ENCODE results near the gene CAMTA1. TPM values are rescaled to one million over a fixed set of nuclear protein-coding genes. Genes with fewer than 3 reads are reported as not detected.

The CAMTA1 gene
- total RNA-seq, 1 experiment from 2014 or later: 60.0 TPM

DNA sequence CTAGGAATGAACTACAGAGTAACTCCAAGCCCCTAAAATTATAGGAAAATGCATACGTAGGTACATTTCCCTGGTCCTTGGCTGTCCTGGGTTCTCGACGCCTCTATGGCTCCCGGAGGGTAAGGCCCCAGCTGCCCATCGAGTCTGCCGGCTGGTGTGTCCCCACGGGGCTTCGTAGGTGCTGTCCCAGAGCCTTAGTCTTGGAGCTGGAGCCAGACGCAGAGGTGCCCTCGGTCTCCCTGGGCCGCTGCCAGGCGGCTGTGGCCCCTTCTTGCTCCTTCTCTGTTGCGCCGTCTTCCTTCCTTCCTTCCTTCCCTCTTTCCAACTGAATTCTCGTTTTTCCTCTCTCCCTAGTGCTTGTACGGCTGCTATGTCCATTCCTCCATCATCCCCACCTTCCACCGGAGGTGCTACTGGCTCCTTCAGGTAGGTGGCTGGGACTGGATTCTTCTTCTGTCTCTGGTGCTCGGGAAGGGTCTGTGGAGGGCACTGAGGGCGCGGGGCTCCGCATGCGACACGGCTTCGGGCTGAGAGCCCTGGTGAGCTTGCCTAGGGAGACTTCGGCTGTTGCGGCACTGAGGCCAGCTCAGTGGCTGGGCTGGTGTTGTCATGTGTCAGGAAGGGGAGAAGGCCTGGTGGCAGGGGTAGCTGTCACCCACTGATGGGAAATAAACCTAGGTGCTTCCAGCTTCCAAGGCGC, 682.4 kb downstream of the CAMTA1 start:
- no peaks in the 10 kb centered on the region for H3K36me3 Mint-ChIP-seq (ENCODE audit: insufficient read depth, unreplicated experiment)
- no peaks in the 10 kb centered on the region for H3K4me1 ChIP-seq
- no peak overlapping the region for H3K4me3 Mint-ChIP-seq (ENCODE audit: unreplicated experiment)
- TF ChIP-seq, protein P1, sequence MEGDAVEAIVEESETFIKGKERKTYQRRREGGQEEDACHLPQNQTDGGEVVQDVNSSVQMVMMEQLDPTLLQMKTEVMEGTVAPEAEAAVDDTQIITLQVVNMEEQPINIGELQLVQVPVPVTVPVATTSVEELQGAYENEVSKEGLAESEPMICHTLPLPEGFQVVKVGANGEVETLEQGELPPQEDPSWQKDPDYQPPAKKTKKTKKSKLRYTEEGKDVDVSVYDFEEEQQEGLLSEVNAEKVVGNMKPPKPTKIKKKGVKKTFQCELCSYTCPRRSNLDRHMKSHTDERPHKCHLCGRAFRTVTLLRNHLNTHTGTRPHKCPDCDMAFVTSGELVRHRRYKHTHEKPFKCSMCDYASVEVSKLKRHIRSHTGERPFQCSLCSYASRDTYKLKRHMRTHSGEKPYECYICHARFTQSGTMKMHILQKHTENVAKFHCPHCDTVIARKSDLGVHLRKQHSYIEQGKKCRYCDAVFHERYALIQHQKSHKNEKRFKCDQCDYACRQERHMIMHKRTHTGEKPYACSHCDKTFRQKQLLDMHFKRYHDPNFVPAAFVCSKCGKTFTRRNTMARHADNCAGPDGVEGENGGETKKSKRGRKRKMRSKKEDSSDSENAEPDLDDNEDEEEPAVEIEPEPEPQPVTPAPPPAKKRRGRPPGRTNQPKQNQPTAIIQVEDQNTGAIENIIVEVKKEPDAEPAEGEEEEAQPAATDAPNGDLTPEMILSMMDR (IDR thresholded peaks at IDR 0.05; ENCODE audit: insufficient read depth in 1 of 2, low read depth in 1 of 2, low read length in 1 of 2, severe bottlenecking in 1 of 2, unreplicated experiment in 1 of 2): no peak
- BruUV-seq (replicated peaks): no TSS peak
- H3K4me1 Mint-ChIP-seq (ENCODE audit: low read depth, unreplicated experiment): no peaks in the 10 kb centered on the region
- CTCF ChIA-PET: no interaction called here
- no peak for DNase-seq
- intact Hi-C loops (cut with micrococcal nuclease; ENCODE audit: unreplicated experiment): no loop called here
- no peaks in the 10 kb centered on the region for H3K9me3 ChIP-seq
- H3K36me3 ChIP-seq (ENCODE audit: control insufficient read depth, insufficient read depth, low read length): no peaks in the 10 kb centered on the region
- no peaks in the 10 kb centered on the region for H3K27me3 ChIP-seq (replicated peaks; ENCODE audit: control insufficient read depth, insufficient read depth, low read length)
- H3K4me3 ChIP-seq (ENCODE audit: low read depth, low read length): no peak overlapping the region
- H3K9me3 Mint-ChIP-seq (ENCODE audit: unreplicated experiment): no peaks in the 10 kb centered on the region
- POLR2A ChIA-PET: no interaction called here
- H3K27ac Mint-ChIP-seq (ENCODE audit: unreplicated experiment): no peak overlapping the region
- H3K27me3 Mint-ChIP-seq (ENCODE audit: insufficient read depth, unreplicated experiment): peaks cover 23% of the 10 kb centered on the region

DNA sequence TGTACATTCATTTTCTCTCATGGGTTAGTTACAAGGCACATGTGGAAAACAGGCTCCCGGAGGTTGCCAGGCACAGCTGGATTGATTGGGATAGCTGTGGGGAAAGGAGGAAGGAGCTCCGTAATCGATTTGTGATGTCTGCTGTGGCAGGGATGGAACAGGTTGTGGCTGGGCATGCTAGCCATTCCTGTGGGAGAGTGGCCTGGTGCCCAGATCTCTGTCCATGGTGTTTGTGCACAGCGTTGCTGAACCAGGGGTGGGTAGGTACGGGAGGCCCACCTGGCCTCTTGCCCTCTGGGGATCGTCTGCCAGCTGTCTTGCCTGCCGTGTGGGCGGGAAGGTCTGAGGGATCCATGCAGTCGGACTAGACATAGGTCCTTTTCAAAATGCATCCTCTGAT, 683.0 kb downstream of the CAMTA1 start:
- DNase-seq: no peak
- Histone ChIP-seq H3K36me3 (ENCODE audit: control insufficient read depth, insufficient read depth, low read length) (no peaks in the 10 kb centered on the region), H3K4me1 (no peaks in the 10 kb centered on the region), H3K9me3 (no peaks in the 10 kb centered on the region), H3K4me3 (ENCODE audit: low read depth, low read length) (no peak overlapping the region), H3K27me3 (replicated peaks; ENCODE audit: control insufficient read depth, insufficient read depth, low read length) (no peaks in the 10 kb centered on the region)
- Mint-ChIP-seq H3K36me3 (ENCODE audit: insufficient read depth, unreplicated experiment) (no peaks in the 10 kb centered on the region), H3K4me1 (ENCODE audit: low read depth, unreplicated experiment) (no peaks in the 10 kb centered on the region), H3K27ac (ENCODE audit: unreplicated experiment) (no peak overlapping the region), H3K4me3 (ENCODE audit: unreplicated experiment) (no peak overlapping the region), H3K27me3 (ENCODE audit: insufficient read depth, unreplicated experiment) (peaks cover 21% of the 10 kb centered on the region), H3K9me3 (ENCODE audit: unreplicated experiment) (no peaks in the 10 kb centered on the region)
- ChIA-PET POLR2A (no interaction called here), CTCF (no interaction called here)
- BruUV-seq (replicated peaks): no TSS peak
- TF ChIP-seq, protein P1 (IDR thresholded peaks at IDR 0.05; ENCODE audit: insufficient read depth in 1 of 2, low read depth in 1 of 2, low read length in 1 of 2, severe bottlenecking in 1 of 2, unreplicated experiment in 1 of 2): no peak
- intact Hi-C loops (cut with micrococcal nuclease; ENCODE audit: unreplicated experiment): no loop called here

DNA sequence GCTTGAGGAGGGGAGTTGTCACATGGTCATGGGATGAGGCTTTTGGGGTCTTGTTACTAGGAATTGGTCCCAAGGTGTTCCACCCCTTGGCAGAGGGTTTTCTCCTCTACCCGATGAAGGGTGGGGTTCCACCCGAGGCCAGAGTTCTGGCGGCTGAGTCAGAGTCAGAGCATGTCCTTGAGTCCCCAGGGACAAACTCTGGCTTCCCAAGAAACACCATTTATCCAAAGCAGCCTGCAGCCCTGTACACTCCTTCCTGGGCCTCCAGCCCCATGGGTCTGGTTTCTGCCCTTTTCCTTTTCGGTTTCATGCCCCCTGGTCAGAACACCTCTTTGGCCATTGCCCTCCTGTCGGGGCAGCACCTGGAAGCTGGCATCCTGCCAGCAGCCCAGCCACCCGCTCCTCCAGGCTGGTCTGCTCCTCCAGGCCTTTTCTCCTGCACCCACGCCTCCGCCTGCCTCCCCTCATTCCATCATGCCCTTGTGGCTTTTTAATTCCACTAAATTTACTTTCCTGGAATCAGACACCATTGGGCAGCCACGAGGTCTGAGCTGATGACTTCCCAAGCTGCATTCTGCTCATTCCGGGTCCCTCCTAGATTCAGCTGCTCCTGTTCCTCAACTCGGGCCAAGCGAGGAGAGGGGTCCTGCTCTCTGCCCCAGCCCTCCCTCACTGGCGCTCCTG, 684.1 kb downstream of the CAMTA1 start:
- Mint-ChIP-seq H3K27me3 (ENCODE audit: insufficient read depth, unreplicated experiment) (peaks cover 18% of the 10 kb centered on the region), H3K4me1 (ENCODE audit: low read depth, unreplicated experiment) (no peaks in the 10 kb centered on the region), H3K9me3 (ENCODE audit: unreplicated experiment) (no peaks in the 10 kb centered on the region), H3K4me3 (ENCODE audit: unreplicated experiment) (no peak overlapping the region), H3K27ac (ENCODE audit: unreplicated experiment) (no peak overlapping the region), H3K36me3 (ENCODE audit: insufficient read depth, unreplicated experiment) (no peaks in the 10 kb centered on the region)
- Histone ChIP-seq H3K9me3 (no peaks in the 10 kb centered on the region), H3K27me3 (replicated peaks; ENCODE audit: control insufficient read depth, insufficient read depth, low read length) (no peaks in the 10 kb centered on the region), H3K4me3 (ENCODE audit: low read depth, low read length) (no peak overlapping the region), H3K4me1 (no peaks in the 10 kb centered on the region), H3K36me3 (ENCODE audit: control insufficient read depth, insufficient read depth, low read length) (no peaks in the 10 kb centered on the region)
- TF ChIP-seq, protein P1 (IDR thresholded peaks at IDR 0.05; ENCODE audit: insufficient read depth in 1 of 2, low read depth in 1 of 2, low read length in 1 of 2, severe bottlenecking in 1 of 2, unreplicated experiment in 1 of 2): no peak
- ChIA-PET POLR2A (no interaction called here), CTCF (no interaction called here)
- DNase-seq: no peak
- no TSS peak for BruUV-seq (replicated peaks)
- intact Hi-C loops (cut with micrococcal nuclease; ENCODE audit: unreplicated experiment): no loop called here
